SW 1271 (cell line): ENCODE results near the gene NRXN3.

Source experiments
- DNase-seq, 2 experiments: peaks; one replicate each; lab custom pipeline; 2025; lab: John Stamatoyannopoulos, UW

NRXN3 gene

DNA sequence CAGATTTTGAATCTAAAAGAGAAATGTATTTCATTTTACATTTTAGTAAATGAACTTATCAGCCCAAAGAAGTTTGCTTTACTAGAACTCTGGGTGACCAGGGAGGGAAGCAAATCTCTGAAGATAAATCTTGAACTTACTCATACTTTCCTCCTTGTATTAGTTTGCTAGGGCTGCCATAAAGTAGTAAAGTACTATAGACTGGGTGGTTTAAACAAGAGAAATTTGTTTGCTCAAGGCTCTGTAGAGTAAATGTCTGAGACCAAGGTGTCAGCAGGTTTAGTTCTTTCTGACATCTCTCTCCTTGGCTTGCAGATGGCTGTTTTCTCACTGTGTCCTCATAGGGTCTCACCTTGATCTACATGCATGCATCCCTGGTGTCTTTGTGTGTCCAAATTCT lies 1115.1 kb downstream of the NRXN3 start:
- DNase-seq = no peak

DNA sequence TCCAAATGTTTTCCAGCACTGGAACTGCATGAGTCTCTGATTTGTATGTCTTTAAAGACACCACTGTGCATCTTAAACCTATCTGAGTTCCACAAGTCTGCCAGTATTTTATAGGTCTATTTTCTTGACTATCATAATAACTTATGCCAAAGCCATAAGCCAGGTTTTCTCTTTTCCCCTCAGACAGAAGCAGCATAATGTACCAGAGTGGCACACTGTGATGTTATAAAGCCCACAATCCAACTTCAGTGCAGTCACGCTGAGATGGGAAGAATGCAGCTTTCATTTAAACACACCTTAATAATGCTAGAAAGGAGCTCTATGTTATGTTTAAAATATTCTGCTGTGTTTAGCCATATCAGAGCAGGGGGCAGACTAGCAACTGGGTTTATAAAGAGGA lies 1117.8 kb downstream of the NRXN3 start:
- DNase-seq = no peak

DNA sequence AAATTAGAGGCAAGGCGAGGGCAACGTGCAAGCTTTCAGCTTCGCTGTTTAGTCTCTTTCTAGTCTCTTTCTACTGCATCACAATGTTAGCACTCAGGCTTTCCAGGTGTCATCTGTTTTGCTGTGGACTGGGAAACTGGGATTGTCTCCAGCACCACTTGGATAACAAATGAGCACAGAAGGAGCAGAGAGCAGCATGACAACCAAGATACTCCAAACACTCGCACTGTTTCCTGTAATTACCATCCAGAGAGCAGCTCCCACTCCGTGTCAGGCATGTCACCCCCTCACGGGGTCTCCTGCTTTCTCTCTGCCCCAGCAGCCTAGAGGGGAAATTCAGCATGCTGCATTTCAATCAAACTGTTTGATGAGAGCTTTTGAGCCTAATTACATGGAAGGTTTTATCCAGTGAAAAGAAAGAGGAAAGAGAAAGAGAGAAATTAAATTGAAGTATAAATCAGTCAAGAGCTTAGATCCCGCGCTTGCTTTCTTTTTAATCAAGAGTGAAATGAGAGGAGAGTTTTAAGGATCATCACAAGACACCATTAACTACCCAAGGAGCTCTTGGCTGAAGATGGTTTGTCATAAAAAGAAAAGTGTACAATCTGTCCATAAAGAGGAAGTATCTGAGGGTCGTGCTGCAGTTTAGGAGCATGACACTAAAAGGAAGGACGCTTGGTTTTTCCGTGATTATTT lies 1123.5 kb downstream of the NRXN3 start:
- DNase-seq = no peak

DNA sequence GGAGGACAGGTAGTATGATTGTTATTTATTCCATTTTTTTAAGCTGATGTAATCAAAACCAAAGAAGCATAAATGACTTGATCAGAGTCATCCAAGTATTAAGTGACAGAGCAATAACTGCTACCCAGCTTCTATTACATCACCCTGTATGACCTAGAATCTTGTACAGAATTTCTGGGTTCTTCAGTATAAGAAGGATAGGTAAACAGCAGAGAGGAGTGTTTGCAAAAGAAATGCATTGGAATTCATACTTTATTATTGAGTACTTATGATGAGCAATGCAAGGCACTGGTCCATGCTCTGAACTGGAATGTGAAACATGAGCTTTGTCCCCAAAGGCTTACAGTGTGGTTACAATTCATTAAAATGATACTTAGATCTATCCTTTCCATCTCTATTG lies 1124.3 kb downstream of the NRXN3 start:
- DNase-seq = no peak

DNA sequence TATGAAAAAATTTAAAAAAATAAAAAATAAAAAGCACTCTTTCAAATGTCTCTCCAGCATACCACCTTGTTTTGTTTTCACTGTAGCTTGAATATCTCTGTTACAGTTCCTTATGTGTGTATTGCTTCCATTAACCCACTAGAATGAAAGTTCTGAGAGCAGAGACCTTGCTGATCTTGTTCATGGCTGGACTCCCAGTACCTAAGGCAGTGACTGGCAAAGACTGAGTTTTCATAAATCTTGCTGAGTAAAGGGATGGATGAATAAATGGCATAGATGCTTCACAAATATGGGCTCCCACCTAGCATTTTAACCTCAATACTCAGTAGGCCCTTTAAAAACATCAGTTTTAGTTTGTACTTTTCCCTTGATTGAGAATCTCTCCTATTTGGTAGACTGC lies 1125.2 kb downstream of the NRXN3 start:
- no peak for DNase-seq

DNA sequence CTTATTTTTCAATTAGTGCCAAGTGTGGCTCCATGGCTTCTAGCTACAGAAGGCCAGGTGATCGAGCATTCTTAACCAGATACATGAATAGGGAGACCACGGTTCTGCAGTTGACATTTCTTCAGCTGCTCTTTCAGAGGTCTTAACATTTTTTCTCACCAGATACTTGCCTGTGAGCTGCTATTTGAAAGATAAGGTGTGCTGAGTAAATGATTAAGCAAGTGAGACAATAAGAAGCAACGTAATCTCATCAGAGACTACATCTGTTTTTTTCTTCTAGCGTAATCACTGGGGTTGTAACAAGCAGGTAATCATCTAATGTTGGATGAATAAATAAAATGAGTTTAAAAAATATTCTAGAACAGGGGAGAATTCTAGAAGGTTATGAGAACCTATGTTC lies 1128.2 kb downstream of the NRXN3 start:
- no peak for DNase-seq

DNA sequence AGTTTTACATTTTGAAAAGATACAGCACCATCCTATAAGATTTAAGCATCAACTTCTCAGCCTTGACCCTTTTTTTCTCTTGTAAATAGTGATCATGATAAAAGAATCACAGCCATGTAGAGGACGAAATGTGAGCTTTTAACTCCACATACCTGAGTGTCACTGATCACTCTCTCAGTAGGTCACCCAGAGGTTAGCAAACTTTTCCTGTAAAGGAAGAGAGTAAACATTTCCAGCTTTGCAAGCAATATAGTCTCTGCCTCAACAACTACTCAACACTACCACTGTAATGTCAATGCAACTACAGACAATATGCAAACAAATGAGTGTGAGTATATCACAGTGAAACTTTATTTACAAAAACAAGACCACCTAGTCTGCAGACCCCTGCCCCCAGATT lies 1129.0 kb downstream of the NRXN3 start:
- DNase-seq = no peak

DNA sequence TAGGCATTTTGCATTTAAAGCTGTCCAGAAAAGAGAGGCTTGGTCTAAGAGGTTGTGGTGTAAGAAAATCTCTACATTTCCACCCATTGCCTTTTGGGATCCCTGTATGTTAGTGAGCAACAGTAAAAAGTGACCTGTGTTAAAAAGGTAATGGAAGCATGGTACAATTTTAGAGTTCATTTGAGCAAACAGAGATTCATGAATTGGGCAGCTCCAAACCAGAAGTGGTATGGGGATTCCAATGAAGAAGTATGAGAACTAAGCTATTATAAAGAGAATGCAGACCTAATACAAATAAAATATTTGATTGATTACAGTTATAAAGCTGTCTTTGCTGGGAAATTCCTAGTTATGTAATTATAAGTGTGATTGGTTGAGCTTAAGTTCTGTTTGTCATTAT lies 1134.1 kb downstream of the NRXN3 start:
- DNase-seq = no peak

DNA sequence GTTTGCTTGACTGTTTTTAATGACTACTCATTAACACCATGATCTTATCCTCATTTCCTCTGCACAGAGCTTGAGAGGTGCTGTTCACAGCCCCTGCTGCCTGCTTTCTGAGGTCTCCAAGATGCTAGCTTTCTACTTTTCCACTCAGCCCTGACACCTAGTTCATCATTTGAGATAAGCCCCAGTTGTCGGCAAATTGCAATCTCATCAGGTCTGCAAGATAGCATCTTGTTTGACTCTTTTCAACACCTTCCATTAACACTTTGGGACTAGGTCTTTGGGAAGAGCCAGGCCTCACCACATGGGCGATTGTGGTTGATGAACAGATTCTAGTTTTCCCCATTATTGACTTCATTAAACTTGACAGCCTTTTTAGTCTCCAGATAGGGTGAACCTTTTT lies 1136.4 kb downstream of the NRXN3 start:
- DNase-seq = no peak

DNA sequence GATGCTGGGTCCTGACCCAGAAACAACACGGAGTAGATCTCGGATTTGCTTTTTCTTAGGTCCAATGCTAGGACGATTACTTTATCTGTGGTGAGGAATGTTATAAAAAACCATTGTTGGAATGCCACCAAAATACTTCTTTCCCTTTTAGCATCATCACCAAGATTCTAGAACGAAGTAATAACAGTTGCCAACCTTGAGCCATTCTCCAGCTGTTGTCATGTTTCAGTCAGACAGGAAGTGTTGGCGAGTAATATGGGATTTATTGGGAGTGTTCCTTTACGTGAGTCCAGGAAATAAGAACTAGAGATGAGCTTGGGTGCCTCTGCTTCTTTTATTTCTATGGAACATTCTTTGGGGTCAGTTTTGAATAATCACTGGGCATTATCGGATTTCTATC lies 1148.2 kb downstream of the NRXN3 start:
- no peak for DNase-seq

DNA sequence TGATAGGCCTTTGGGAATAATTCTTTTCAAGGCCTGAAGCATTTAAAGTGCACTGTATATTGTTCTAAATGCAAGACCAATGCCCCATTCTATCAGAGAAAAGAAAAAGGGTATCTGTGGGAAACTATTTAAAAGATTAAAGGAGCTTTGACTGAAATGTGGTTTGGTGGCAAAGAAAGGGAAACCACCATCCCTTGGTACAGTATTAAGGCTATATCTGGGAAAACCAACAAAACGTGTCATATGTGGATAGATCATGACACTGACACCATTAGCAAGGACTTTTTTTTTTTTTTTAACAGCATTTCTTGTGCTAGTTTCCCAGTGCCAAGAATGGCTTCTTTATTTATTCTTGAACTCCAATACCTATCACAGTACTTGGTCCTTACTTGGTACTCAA lies 1150.4 kb downstream of the NRXN3 start:
- no peak for DNase-seq

DNA sequence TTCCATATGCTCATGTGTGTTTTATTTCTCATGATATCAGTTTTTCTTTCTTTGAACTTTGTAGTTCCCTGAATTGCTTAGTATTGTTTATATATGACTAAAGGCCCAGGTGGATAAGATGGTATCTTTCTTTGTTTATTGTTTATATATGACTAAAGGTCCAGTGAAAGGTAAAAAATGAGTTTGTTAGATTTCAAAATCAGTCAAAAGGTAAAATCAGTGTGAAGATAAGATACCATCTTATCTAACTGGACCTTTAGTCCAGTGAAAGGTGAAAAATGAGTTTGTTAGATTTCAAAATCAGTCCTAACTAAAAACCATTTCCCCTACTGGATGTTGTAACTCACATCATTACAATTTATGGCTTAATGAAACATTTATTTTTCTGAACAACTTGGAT lies 1150.9 kb downstream of the NRXN3 start:
- DNase-seq = no peak

DNA sequence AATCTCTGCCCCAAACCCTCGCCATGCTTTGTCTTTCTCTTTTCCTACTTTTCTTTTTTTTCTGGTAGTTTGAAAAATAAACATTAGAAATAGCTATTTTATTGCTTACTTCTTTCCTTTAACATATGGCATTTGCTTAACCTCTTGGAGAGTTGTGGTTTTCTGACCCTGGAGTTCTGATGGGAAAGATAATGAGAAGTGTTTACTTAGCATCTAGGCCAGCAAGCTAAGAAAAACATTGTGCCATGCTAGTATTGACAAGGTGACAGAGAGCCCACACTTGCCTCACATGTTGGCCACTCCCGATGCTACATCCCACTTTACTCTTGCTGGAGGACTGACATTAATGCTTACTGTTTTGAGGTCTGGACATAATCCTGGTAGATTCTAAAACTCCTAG lies 1154.9 kb downstream of the NRXN3 start:
- no peak for DNase-seq

DNA sequence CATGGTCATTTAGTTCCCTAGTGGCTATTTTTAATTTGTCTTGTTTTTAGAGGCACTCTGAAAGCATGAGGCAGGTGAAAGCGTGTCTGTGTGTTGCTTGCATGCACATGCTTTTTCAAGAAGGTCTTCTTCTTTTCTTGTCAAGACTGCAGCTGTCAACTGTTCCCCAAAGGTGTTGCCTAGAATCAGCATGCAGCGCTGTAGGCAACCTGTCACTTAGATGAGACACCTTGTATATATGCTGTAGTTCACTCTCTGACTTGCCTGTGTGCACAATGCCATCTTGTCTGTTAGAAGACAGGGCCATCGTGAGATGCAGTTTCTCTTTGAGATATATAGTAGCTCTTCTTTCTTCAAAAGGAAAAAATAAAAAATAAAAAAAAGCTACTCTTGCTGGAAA lies 1155.4 kb downstream of the NRXN3 start:
- DNase-seq = no peak

DNA sequence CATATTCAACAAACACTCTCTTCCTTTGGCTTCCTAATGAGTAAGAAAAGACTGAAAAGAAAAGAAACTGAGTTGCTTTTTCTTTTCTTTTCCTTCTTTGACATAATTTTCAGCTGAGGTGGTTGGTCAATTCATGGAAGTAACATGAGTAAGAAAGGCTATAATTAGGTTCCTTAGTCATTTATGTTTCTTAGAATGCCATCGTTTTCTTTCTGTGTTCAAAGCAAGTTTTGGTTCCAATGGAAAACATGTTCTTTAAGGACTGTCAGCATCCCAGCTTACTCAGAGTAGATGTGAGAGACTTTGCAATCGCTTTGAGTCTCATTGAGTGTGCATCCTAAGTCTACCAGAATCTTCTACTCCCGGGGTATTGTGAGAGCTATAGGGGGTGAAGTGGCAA lies 1158.7 kb downstream of the NRXN3 start:
- no peak for DNase-seq

DNA sequence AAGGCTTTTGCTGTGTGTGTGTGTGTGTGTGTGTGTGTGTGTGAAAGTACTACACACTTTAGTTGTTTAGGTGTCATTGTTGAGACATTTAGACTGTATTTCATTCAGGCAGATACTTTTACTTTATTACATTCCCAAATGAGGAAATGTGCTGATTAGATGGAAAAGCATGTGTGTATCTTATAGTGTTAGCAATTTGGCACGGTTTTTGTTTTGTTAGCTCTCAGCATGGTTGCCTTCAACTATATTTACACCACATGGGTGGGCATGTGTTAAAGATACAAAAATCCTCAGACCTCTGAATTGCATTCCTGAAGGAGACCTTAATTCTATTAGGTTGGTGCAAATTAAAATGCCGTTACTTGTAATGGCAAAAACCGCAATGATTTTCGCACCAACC lies 1161.7 kb downstream of the NRXN3 start:
- no peak for DNase-seq

DNA sequence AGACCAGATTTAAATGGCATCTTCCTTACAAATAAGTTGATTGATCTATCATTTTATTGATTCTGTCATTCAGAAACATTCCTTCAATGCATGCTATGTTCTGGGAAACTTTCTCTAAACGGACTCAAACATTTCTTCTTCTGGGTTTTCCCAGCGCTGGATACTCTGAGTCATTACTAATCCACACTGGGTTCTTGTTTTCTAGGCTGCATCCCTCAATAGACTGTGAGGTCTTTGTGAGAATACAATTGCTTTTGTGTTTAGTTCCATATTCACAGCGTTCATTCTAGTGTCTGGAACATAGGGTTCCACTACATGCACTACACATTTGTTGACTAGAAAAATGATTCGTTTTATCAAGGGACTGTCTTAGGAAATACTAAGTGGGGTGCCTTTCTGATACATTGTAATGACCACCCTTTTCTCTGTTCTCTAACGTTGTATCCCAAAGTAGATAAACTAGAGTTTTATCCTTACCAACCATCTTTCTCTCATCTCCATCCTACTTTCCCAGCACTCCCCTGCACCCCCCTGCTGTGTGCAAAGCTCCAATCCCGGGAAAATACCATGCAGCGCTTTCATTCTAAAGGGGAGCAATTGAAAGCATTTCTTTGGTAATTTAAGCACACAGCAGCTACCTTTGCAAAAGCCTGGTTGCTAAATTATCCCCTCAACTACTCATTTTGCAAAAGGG lies 1162.5 kb downstream of the NRXN3 start:
- DNase-seq = no peak

DNA sequence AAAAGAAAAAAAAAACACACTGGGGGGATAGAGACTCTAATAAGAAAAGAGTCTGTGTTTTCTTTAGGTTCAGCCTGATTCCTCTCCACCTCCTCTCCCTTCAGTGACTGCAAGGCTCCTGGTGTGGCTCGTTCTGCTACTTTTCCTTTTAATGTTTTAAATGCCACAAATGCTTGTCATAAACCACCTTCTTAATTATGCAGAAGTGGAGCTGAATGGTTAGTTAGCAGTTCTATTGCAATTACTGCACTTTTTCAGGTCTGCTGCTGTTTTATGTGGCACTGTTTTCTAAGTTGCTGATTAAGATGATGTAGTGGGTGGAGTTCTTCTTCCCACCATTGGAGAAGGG lies 1163.0 kb downstream of the NRXN3 start:
- DNase-seq = no peak

DNA sequence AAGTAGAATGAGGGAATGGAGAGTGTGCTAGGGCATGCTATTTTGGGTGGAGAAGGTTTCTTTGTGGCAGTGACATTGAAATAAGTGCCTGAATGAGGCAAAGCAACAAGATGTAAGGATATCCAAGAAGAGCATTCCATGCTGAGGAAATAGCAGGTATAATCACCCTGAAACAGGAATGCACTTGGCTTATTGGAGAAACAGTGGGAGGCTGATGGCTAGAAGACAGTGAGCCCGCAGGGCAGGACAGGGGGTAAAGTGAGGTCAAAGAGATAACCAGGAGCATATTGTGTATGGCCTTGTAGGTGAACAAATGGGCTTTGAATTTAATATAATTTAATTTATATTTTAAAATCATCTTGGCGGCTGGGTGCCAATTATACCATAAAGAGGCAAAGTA lies 1164.1 kb downstream of the NRXN3 start:
- no peak for DNase-seq

DNA sequence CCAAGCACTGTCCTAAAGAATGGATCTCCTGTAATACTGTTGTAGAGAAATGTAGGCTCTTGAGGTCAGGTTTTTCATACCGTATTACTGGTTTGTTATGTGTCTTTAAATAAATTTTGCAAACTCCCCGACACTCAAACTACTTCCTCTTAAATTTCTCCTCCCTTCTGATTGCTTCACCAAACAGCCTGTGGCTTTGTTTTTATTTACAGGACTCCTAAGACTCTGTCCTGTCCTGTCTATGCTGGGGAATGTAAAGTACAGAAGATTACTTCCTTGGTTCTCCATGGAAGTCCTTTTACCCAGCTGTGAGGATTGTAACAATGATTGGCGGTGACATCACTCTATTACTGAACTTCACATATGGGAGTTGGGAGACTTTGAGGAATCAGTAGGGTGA lies 1167.6 kb downstream of the NRXN3 start:
- no peak for DNase-seq

DNA sequence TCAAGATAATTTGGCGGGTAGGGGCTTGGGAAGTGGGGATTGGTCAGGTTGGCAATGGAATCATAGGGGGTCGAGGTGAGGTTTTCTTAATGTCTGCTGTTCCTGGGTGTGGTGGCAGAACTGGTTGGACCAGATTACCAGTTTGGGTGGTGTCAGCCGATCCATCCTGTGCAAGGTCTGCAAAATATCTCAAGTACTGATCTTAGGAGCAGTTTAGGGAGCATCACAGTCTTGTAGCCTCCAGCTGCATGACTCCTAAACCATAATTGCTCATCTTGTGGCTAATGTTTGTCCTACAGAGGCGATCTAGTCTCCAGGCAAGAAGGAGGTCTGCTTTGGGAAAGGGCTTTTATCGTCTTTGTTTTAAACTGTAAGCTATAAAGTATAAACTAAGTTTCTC lies 1172.8 kb downstream of the NRXN3 start:
- DNase-seq = no peak

DNA sequence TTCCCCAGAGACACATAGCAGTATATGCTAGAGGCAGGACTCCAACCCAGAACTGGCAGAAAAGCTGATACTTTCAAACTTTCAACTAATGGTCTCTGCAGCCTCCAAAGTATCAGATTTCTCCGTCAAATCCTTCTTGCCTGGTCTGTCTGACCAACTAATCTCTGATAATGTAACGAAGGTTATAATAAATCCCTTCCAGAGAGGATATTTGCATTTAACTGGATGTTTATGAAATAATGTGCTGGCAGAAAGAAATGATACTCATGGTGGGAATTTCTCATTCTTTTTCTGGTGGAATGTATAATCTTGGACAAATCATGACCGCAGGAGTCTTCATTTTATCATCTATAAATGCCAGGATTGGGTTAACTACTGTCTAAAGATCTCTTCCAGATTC lies 1180.8 kb downstream of the NRXN3 start:
- DNase-seq = no peak

DNA sequence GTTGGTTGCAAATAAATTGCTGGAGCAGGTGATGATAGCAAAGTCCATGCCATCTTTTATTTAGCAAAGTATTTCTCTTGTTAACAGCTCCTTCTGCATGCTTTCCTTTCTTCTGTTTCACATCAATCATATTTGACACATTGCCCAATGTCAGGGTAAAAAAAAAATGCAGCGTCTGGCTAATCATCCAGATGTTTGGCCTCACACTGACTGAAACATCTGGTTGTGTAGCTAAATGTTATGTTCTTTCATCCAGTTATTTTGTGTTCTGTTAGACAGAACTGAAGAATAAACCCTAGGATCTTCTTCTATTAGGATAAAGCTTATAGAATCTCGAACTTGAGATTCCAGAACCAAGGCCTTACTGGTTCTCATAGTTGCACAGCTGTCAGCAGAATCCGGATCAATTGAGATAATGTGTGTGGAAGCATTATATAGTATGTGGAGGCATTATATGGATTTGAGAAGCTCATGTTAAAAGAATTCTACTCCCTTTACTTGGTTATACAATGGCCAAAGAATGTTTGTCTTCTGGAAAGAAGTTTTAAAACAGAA lies 1182.0 kb downstream of the NRXN3 start:
- no peak for DNase-seq

DNA sequence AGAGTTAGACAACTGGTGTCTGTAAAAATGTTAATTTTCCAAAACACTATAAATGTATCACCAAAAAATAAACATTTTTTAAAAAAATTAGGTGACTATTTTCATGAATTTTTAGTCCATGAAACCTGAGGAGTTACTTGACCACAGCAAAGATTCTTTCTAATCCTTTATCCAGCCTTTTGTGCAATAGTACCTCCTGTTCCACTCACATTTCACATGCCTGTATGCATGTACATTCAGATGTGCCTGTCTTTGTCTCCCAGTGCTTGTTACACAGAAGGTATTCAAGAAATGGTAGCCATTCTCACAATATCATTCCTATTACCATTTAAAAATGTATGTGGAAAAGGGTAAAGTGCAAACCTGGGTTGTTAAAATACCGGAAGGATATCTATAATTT lies 1184.2 kb downstream of the NRXN3 start:
- DNase-seq = no peak
